H4 (cell line): ENCODE results near the gene ANO3. TPM values are rescaled to one million over a fixed set of nuclear protein-coding genes. Genes with fewer than 3 reads are reported as not detected.
"Not testable (repeated sequence)": the region's sequence is repeated elsewhere in the genome, so short reads cannot be mapped to it uniquely, and the experiment has no call there.

Experiments used
- DNase-seq: peaks from one replicate; pipeline ENCODE4 v3.0.0-alpha.2; 2015; ENCODE audit warnings: low spot score
- total RNA-seq: library from RNA; depleted of rRNA; stranded (reverse); fragments of >200 nt; shearing (Covaris generic); gene quantifications from 2 replicates; pipeline ENCODE4 v1.2.3, GENCODE V29; 2014

ANO3 gene
- total RNA-seq, 1 experiment from 2014 or later: 0.45 TPM

GRCh38 chr11:26573896-26574295 is 242.0 kb downstream of the ANO3 start:
- no peak for DNase-seq

GRCh38 chr11:26575946-26576345 is 244.0 kb downstream of the ANO3 start:
- DNase-seq: no peak

- DNase-seq: no peak
Observed at GRCh38 chr11:26578998-26579661, 247.2 kb downstream of the ANO3 start.

- DNase-seq: no peak
Observed at GRCh38 chr11:26579683-26580082, 247.8 kb downstream of the ANO3 start.

DNA sequence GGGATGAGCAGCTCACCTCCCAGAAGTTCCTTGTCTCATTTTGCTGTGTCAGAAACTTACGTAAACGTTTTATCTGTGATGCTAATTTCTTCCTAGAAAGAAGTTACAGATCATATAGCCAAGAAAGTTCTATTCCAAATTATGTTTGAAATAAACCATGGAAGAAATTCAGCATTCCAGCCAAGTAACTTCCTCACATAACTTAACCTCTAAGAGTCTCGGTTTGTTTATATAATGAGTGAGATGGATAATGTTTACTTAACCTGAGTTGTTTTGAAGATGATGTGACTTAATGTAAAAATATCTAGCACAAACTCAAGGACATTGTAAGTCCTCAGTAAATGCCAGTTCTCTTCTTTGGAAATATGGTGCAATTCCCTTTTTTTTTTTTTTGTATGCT is 249.0 kb downstream of the ANO3 start:
- no peak for DNase-seq

- peak; percentile 56 for DNase-seq
Observed at GRCh38 chr11:26583550-26583949, 251.6 kb downstream of the ANO3 start.

DNA sequence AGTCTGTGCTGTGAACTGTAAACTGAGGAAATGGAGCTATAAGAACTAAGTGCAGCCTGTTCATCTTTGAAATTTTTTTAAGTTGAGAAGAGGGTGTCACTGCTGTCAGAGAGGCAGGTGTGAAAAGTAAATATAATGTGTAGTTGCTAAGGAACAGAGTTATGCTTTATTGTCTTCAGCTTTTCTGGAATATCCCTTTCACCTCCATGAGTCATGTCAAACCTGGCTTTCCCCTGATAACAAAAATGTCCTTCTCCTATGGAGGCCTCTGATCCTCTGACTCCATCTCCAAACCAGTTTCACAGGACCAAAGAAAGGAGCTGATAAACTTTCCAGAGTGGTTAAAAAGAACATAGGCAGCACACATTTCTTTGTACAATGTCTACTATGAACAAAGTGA is 252.9 kb downstream of the ANO3 start:
- no peak for DNase-seq

GRCh38 chr11:26587073-26587472 is 255.1 kb downstream of the ANO3 start:
- no peak for DNase-seq

DNA sequence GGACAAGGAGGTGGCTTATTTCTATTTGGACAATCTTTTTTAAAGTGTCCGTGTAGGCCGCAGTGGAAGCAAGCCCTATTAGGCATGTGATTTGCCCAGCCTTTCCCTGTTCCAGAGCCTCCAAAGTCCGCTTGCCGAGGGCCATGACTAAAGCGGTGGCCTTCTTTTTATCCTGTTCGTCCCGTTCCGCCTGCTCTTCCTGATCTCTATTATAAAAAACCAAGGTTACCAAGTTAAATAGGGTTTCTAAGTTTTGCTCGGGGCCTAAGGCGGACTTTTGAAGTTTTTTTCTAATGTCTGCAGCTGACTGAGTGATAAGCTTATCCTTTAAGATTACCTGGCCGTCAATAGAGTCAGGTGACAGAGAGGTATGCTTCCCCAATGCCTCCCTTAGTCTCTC is 261.8 kb downstream of the ANO3 start:
- no peak for DNase-seq

DNA sequence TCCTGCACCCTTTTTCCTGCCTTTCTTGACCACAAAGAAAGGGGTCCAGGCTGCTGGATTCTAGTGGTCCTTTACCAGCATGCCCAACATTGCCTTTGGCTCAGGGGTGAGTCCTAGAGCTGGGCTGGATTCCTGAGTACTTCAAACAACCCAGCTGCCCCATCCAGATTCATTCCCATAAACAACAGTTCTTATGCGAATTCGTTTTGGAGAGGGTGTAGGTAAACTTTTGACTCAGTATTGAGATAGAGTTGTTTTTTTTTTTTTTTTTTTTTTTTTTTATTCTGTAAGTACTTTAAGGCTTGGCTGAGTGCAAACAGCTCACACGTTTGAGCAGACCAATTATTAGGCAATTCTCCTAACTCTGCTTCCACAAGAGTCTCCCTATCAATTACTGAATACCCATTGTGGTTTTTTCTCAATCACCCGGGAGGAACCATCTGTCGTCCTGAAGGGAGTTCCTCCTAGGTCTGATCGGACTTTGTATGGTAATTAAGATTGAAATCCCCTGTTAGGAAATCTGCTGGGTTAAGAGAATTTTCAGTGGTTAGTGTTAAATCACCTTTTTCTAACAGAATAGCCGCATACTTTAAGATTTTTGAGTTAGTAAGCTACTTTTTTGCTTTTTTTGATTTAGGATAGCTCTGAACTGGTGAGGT is 263.4 kb downstream of the ANO3 start:
- not testable (repeated sequence) for DNase-seq

GRCh38 chr11:26597049-26597689 is 265.2 kb downstream of the ANO3 start:
- peak; percentile 31 for DNase-seq

GRCh38 chr11:26597899-26598298 is 266.0 kb downstream of the ANO3 start:
- DNase-seq: no peak

GRCh38 chr11:26599425-26599824 is 267.5 kb downstream of the ANO3 start:
- peak; percentile 31 for DNase-seq

- no peak for DNase-seq
Observed at GRCh38 chr11:26599876-26600434, 268.0 kb downstream of the ANO3 start.

GRCh38 chr11:26607725-26608506 is 276.0 kb downstream of the ANO3 start:
- DNase-seq: no peak

DNA sequence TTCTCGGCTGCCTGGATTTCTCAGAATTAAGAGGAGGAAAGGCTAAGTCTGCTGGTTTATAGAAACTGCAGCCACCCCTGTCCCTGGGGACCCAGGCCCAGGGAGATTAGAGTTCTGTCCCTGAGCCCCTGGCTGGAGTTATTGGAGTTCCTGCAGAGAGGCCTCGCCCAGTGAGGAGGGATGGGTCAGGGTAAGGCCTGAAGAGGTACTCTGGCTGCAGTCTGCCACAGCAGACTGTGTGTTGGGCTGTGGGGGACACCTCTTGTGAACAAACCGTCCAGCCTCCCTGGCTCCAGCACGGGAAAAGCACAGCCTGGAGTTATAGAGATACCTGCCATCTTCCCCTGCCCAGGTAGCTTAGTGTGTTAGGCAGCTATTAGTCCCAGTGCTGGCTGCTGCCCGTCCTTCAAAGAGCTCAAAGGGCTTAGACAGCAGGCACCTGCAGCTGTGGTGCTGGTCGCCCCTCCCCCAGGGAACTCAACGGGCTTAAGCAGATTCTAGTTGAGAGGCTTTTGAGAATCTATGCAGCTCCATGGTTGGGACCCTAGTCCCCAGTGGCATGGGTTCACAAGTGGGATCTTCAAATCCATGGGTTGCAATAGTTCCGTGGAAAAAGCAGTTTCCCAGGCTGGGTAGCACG is 276.7 kb downstream of the ANO3 start:
- no peak for DNase-seq

- no peak for DNase-seq
Observed at GRCh38 chr11:26613759-26614158, 281.8 kb downstream of the ANO3 start.

DNA sequence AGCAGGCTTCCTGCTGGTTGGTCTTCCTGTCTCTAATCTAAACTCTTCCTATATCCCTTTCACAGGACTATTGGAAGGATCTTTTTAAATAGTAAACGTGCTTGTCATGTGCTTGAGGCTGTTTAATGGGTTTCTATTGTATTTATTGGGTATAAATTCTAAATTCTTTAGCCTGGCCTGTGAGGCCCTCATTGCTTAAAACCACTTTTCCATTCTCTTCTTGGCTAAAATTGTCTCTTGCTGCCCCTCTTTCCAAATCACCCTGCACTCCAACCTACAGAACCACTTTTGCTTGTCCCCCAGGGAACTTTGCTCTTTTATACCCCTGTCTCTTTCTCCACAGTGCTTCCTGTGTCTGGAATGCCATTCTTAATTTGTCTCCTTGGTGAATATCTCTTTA is 286.5 kb downstream of the ANO3 start:
- DNase-seq: no peak

- DNase-seq: no peak
Observed at GRCh38 chr11:26620282-26621045, 288.5 kb downstream of the ANO3 start.

DNA sequence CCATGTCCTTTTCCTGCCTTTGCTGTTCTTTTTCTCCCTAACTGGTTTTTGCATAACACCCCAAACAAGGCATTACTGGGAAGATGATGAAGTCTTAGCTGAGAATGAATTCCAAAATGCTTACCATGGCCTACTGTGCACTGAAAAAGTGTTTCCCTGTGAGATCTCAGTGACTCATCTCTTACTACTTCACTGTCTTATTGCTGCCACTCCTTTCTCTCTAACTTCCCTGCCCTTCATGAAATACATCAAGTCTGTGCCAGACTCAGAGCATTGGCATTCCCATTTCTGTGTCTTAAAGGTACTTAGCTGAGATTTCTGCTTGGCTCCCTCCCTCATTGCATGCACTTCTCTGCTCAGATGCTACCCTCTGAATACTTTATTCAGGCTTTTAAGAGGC is 289.2 kb downstream of the ANO3 start:
- DNase-seq: peak; percentile 20

- DNase-seq: no peak
Observed at GRCh38 chr11:26622181-26622580, 290.3 kb downstream of the ANO3 start.
